22Rv1 (cell line): Measurements from ENCODE around the gene MATN4.

Source experiments
- H3K27ac ChIP-seq: fragments of 450-650 bp; 2 replicates; pipeline ENCODE4 v1.5.1; 2017
- CTCF ChIP-seq: fragments of 450-650 bp; IDR thresholded peaks from 2 replicates; pipeline ENCODE4 v1.5.1; 2017; ENCODE audit warnings: mild to moderate bottlenecking
- ZFX ChIP-seq: fragments of 450-650 bp; IDR thresholded peaks from 2 replicates; pipeline ENCODE4 v1.6.1; 2017; ENCODE audit warnings: antibody characterized with exemption, borderline replicate concordance

The MATN4 gene

GRCh38 chr20:45257711-45258110, 50.4 kb downstream of the MATN4 start:
- TF ChIP-seq CTCF (no peak), ZFX (no peak)

GRCh38 chr20:45257161-45257560, 50.9 kb downstream of the MATN4 start:
- TF ChIP-seq CTCF (no peak), ZFX (no peak)
- no peak overlapping the region for H3K27ac ChIP-seq

More at GRCh38 chr20:45257711-45258110, 50.4 kb downstream of the MATN4 start:
- no peak overlapping the region for H3K27ac ChIP-seq

DNA sequence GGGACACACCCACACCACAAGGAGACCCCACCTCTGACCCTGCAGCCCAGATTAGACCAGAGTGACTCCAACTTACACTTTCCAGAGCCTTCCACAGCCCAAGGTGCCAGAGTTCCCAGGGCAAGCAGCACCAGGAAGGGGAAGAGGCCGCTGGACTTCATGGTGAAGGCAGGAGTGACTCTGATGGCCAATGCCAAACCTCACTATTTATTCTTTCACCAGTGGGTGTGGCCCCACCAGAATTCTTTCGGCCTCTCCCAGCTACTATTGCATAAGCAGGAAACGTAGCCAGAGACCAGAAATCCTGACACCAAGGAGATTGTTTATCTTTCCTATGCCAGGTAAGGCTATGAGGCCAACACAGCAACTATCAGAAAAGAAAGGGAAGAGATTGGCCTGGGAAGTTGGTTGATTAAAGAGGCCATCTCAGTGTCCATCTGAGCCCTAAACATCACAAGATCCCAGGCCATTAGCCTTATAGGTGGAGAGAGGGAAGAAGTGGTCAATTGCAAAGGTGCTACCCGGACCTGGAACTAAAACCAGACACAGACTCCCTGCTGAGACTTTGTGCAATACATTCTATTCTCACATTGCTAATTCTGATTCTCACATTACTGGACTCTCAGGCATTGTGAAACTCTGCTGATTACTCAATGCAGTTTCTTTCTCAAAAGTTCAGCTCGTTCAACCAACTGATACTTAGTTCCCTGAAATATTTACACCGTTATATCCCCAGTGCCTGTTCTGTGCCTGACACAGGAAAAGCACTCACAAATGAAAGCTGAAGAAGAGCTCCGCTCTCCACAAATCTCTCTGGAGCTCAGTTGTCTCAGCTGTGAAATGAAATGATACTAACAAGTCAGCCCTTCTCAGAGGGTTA, 53.5 kb downstream of the MATN4 start, which contains the start of gene SLPI:
Gene SLPI, minus strand, starts transcription at position 182 of the 880 bp plus-strand sequence. Its CDS starts 21 bp downstream, at position 161.
- TF ChIP-seq ZFX (no peak), CTCF (no peak)
- no peak within 1 kb of the TSS for H3K27ac ChIP-seq

GRCh38 chr20:45253261-45253660, 54.8 kb downstream of the MATN4 start:
- no peak overlapping the region for H3K27ac ChIP-seq
- no peak for TF ChIP-seq CTCF
- TF ChIP-seq ZFX = no peak

DNA sequence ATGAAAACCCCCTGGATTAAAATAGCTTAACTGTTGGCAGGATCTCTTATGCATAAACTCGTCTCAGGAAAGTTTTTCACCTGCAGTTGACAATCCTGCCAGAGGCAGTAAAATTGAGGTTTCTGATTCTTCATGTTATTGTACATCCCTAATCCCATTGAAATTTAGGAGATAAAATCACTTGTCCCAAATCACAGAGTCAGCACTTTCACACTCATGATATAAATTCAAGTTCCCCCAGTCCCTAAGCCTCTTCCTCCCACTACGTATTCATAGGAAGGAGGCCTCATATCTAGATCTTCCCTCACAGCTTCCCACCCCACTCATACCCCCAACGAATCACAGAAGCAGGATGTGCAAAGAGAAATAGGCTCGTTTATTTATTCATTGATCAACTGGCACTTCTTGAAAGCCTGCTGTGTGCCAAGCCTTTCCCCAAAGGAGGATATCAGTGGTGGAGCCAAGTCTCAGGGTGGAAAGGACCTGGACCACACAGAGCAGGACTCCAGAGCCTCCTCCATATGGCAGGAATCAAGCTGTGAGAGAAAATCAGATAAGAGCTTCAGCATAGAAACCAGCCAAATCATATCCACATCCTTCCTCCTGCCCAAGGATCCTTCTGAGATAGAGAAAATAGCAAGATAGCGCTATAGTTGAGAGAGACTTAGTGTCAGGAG, 56.1 kb downstream of the MATN4 start:
- no peak overlapping the region for H3K27ac ChIP-seq
- TF ChIP-seq ZFX (no peak), CTCF (no peak)

DNA sequence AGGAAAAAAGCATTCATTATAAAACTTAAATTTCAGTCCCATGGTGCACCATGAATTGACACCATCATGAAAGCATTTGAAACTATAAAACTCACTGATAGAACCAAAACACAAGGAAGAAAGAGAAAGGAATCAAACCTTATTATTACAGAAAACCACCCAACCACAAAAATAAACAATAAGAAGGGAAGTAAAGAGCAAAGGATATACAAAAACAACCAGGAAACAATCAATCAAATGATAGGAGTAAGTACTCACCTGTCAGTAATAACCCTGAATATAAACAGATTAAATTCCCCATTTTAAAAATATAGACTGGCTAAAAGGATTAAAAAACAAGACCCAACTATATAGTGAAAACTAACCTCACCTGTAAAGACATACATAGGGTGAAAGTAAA, 59.5 kb downstream of the MATN4 start:
- H3K27ac ChIP-seq = no peak overlapping the region
- TF ChIP-seq CTCF (no peak), ZFX (no peak)

GRCh38 chr20:45247865-45248264, 60.2 kb downstream of the MATN4 start:
- TF ChIP-seq CTCF (no peak), ZFX (no peak)
- H3K27ac ChIP-seq = no peak overlapping the region
